Ishikawa (cell line): ENCODE measurements around the gene DEAF1.

Experiments
- EP300 ChIP-seq: IDR thresholded peaks from 2 replicates; pipeline ENCODE4 v1.6.1; 2012; ENCODE audit warnings: borderline replicate concordance
- RAD21 ChIP-seq: IDR thresholded peaks from 2 replicates; pipeline ENCODE4 v1.6.1; 2012; ENCODE audit warnings: low read depth
- REST ChIP-seq: IDR thresholded peaks from 2 replicates; pipeline ENCODE4 v1.6.1; 2012; ENCODE audit warnings: low read depth, mild to moderate bottlenecking
- TCF12 ChIP-seq: IDR thresholded peaks from 2 replicates; pipeline ENCODE4 v1.6.1; 2012; ENCODE audit warnings: low read depth

GRCh38 chr11:696955-697491 lies 2.0 kb upstream of the DEAF1 start:
- TF ChIP-seq REST: no peak
- TF ChIP-seq RAD21: no peak
- TF ChIP-seq EP300: no peak
- no peak for TF ChIP-seq TCF12
